CD8-positive, alpha-beta memory T cell (primary cell): Measurements from ENCODE around the gene SDC1. TPM values are rescaled to one million over a fixed set of nuclear protein-coding genes. Genes with fewer than 3 reads are reported as not detected.
"Not testable (repeated sequence)": the region's sequence is repeated elsewhere in the genome, so short reads cannot be mapped to it uniquely, and the experiment has no call there.

ENCODE experiments used
- CTCF ChIA-PET: fragments of 350-600 bp; sonication (Branson Sonifier 250); formaldehyde crosslinking; loops from one replicate; lab custom pipeline; 2021; ENCODE audit warnings: antibody characterized with exemption; lab: Charles Lee
- POLR2A ChIA-PET: fragments of 350-600 bp; sonication (Branson Sonifier 250); formaldehyde crosslinking; loops from one replicate; lab custom pipeline; 2021; ENCODE audit warnings: antibody characterized with exemption; lab: Charles Lee
- DNase-seq, 5 donors: peaks; one replicate each; pipeline versions ENCODE4 v3.0.0 to v3.0.0-alpha.2; 2020 to 2022; ENCODE audit warnings: mixed read lengths in 1 of 5
- H3K27ac ChIP-seq: one replicate; pipeline ENCODE4 v1.7.0; 2013; ENCODE audit warnings: low read depth, mild to moderate bottlenecking, low read length, moderate library complexity
- H3K27me3 ChIP-seq: 2 replicates; pipeline ENCODE4 v1.7.0; 2013; ENCODE audit warnings: low read length, mild to moderate bottlenecking; ENCODE audit not compliant: insufficient read depth, poor library complexity, severe bottlenecking
- H3K36me3 ChIP-seq: 2 replicates; pipeline ENCODE4 v1.7.0; 2013; ENCODE audit warnings: mild to moderate bottlenecking, low read length, moderate library complexity; ENCODE audit not compliant: insufficient read depth
- H3K4me1 ChIP-seq: 2 replicates; pipeline ENCODE4 v1.7.0; 2013; ENCODE audit warnings: mild to moderate bottlenecking, low read length, moderate library complexity; ENCODE audit not compliant: insufficient read depth
- H3K4me3 ChIP-seq: 2 replicates; pipeline ENCODE4 v1.7.0; 2013; ENCODE audit warnings: mild to moderate bottlenecking, low read length
- H3K9me3 ChIP-seq: 2 replicates; pipeline ENCODE4 v1.7.0; 2013; ENCODE audit warnings: mild to moderate bottlenecking, low read length
- H3K27ac Mint-ChIP-seq, 8 donors: one replicate each; pipeline ENCODE4 v1.8.0; 2020 to 2021; ENCODE audit warnings: mixed read lengths in 8 of 8, mild to moderate bottlenecking in 6 of 8, inconsistent platforms in 3 of 8, moderate library complexity in 3 of 8
- H3K27me3 Mint-ChIP-seq, 2 donors: one replicate each; pipeline ENCODE4 v1.8.0; 2020 to 2021; ENCODE audit warnings: mixed read lengths in 2 of 2, mild to moderate bottlenecking in 1 of 2, moderate library complexity in 1 of 2
- H3K36me3 Mint-ChIP-seq, 3 donors: one replicate each; pipeline ENCODE4 v1.8.0; 2020 to 2021; ENCODE audit warnings: mixed read lengths in 3 of 3, inconsistent platforms in 1 of 3, mild to moderate bottlenecking in 1 of 3
- H3K4me1 Mint-ChIP-seq, 3 donors: one replicate each; pipeline ENCODE4 v1.8.0; 2020 to 2021; ENCODE audit warnings: mixed read lengths in 3 of 3, inconsistent platforms in 1 of 3, mild to moderate bottlenecking in 1 of 3
- H3K4me3 Mint-ChIP-seq, 7 donors: one replicate each; pipeline ENCODE4 v1.8.0; 2020 to 2021; ENCODE audit warnings: mixed read lengths in 7 of 7, mild to moderate bottlenecking in 6 of 7, moderate library complexity in 4 of 7, inconsistent platforms in 2 of 7
- H3K9me3 Mint-ChIP-seq, 5 donors: one replicate each; pipeline ENCODE4 v1.8.0; 2020 to 2022; ENCODE audit warnings: mixed read lengths in 5 of 5, mild to moderate bottlenecking in 3 of 5, moderate library complexity in 2 of 5, inconsistent platforms in 1 of 5
- polyA plus RNA-seq: library from polyadenylated mRNA; unstranded; fragments of 300-500 nt; fragmentation: Illumina TruSeq; gene quantifications from one replicate; pipeline ENCODE4 v1.2.3, GENCODE V29; 2021
- total RNA-seq, 2 experiments: library from RNA; stranded (reverse); gene quantifications; one replicate each; pipeline ENCODE4 v1.2.3, GENCODE V29; 2021

SDC1 gene
- total and polyA plus RNA-seq, 3 experiments from 2014 or later: 0.13 to 0.27 TPM; not detected in 1

DNA sequence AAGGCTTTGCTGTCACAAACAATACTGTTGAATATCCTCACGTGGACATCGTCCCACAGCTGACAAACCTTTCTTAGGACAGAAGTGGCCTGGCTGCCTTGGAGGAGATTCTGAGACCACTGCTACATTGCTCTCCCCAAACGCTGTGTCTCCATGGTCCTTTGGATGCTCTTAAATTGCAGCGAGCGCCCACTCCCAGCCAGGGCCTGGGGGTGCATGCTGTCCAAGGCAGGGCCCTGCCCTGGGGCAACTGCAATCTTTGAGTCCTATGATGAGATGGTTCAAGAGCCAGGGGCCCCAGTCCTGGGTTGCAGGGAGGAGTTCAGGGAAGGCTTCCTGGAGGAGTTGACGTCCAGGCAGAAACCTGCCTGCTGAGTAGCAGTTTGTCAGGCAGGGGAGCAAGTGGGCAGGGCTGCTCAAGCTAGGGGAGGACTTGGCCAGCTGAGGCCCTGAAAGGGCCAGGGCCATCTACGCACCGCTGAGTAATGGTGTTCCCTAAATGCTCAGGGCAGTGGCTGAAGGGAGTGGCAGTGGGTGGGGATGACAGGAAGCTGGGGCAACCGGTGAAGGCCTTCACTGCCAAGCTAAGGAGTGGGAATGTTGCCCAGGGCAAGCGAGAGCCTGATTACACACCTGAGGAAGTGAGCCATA is 10.8 kb upstream of the SDC1 start:
- Mint-ChIP-seq H3K36me3 (peaks cover 0 to 12% (median 0%) of the 10 kb centered on the region in 3 donors), H3K4me3 (no peak overlapping the region), H3K27ac (no peak overlapping the region), H3K9me3 (no peaks in the 10 kb centered on the region), H3K4me1 (no peaks in the 10 kb centered on the region), H3K27me3 (peaks cover 13 to 56% of the 10 kb centered on the region in 2 donors)
- DNase-seq: no peak
- ChIA-PET CTCF (no interaction called here), POLR2A (no interaction called here)
- H3K27ac ChIP-seq: no peak overlapping the region
- H3K4me3 ChIP-seq: no peak overlapping the region
- H3K9me3 ChIP-seq: no peaks in the 10 kb centered on the region
- no peaks in the 10 kb centered on the region for H3K36me3 ChIP-seq
- H3K4me1 ChIP-seq: no peaks in the 10 kb centered on the region
- H3K27me3 ChIP-seq: no peaks in the 10 kb centered on the region

GRCh38 chr2:20234597-20234996 is 9.7 kb upstream of the SDC1 start:
- DNase-seq, POLR2A ChIA-PET, H3K27me3 ChIP-seq, H3K4me1 Mint-ChIP-seq, H3K4me3 ChIP-seq, H3K36me3 ChIP-seq, H3K9me3 Mint-ChIP-seq, H3K4me1 ChIP-seq, H3K4me3 Mint-ChIP-seq, CTCF ChIA-PET, H3K9me3 ChIP-seq, H3K27ac ChIP-seq: not testable (repeated sequence)
- H3K36me3 Mint-ChIP-seq: peaks cover 0 to 12% (median 0%) of the 10 kb centered on the region in 3 donors
- H3K27ac Mint-ChIP-seq: peak overlapping the region in 1 of 8 donors; percentile 54
- peaks cover 13 to 55% of the 10 kb centered on the region in 2 donors for H3K27me3 Mint-ChIP-seq

GRCh38 chr2:20232837-20233207 is 7.9 kb upstream of the SDC1 start:
- Histone ChIP-seq H3K36me3 (no peaks in the 10 kb centered on the region), H3K4me1 (no peaks in the 10 kb centered on the region), H3K27ac (no peak overlapping the region), H3K9me3 (no peaks in the 10 kb centered on the region), H3K27me3 (no peaks in the 10 kb centered on the region), H3K4me3 (no peak overlapping the region)
- CTCF ChIA-PET: interaction anchor here (1.7 kb wide), 1 partner anchor 12 kb away, joined by 4 read pairs; no protein-coding TSS in a partner anchor
- H3K27ac Mint-ChIP-seq: no peak overlapping the region
- peaks cover 16 to 56% of the 10 kb centered on the region in 2 donors for H3K27me3 Mint-ChIP-seq
- peaks cover 0 to 12% (median 0%) of the 10 kb centered on the region in 3 donors for H3K36me3 Mint-ChIP-seq
- peaks cover 0 to 2% (median 0%) of the 10 kb centered on the region in 5 donors for H3K9me3 Mint-ChIP-seq
- POLR2A ChIA-PET: no interaction called here
- no peaks in the 10 kb centered on the region for H3K4me1 Mint-ChIP-seq
- DNase-seq: no peak
- no peak overlapping the region for H3K4me3 Mint-ChIP-seq

DNA sequence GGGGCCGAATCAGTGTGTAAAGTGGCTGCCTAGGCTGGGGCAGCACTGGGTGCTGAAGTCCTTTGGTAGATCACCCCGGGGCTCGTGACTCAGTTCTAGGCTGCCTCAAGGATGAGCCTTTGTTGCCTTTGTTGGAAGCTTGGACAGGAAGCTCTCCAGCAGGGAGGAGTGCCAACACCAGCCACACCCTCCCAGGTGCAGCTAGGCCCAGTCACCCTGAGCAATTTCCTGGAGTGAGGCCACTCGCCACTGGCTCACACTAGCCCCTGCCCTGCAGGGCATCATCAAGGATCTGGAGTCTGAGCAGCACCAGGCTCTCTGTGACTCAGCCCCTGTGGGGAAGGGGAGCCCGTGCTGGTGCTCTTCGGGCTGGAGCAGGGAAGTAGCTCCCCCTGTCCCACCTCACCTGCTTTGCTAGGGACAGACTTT is 6.7 kb upstream of the SDC1 start:
- CTCF ChIA-PET: interaction anchor here (0.6 to 1.7 kb wide), 2 partner anchors 10 to 13 kb away, joined by 4 read pairs; no protein-coding TSS in a partner anchor
- POLR2A ChIA-PET: no interaction called here

GRCh38 chr2:20231159-20231558 is 6.2 kb upstream of the SDC1 start:
- H3K4me3 Mint-ChIP-seq: no peak overlapping the region
- ChIA-PET CTCF (interaction anchor here (0.6 kb wide), 1 partner anchor 11 kb away, joined by 4 read pairs; no protein-coding TSS in a partner anchor), POLR2A (no interaction called here)

More for the DNA sequence above, 6.7 kb upstream of the SDC1 start:
- Histone ChIP-seq H3K4me1 (no peaks in the 10 kb centered on the region), H3K9me3 (no peaks in the 10 kb centered on the region), H3K27ac (no peak overlapping the region), H3K4me3 (no peak overlapping the region), H3K36me3 (no peaks in the 10 kb centered on the region), H3K27me3 (no peaks in the 10 kb centered on the region)
- H3K27ac Mint-ChIP-seq: no peak overlapping the region
- DNase-seq: no peak
- peaks cover 0 to 2% (median 0%) of the 10 kb centered on the region in 3 donors for H3K36me3 Mint-ChIP-seq
- no peak overlapping the region for H3K4me3 Mint-ChIP-seq
- peaks cover 14 to 53% of the 10 kb centered on the region in 2 donors for H3K27me3 Mint-ChIP-seq
- no peaks in the 10 kb centered on the region for H3K4me1 Mint-ChIP-seq
- peaks cover 0 to 2% (median 0%) of the 10 kb centered on the region in 5 donors for H3K9me3 Mint-ChIP-seq

GRCh38 chr2:20230114-20230425 is 5.1 kb upstream of the SDC1 start:
- DNase-seq: no peak
- Mint-ChIP-seq H3K27ac (no peak overlapping the region), H3K36me3 (no peaks in the 10 kb centered on the region), H3K27me3 (peaks cover 17 to 56% of the 10 kb centered on the region in 2 donors), H3K4me3 (no peak overlapping the region), H3K9me3 (peaks cover 0 to 2% (median 0%) of the 10 kb centered on the region in 5 donors), H3K4me1 (peaks cover 0 to 4% (median 0%) of the 10 kb centered on the region in 3 donors)
- no peak overlapping the region for H3K27ac ChIP-seq
- H3K4me3 ChIP-seq: no peak overlapping the region
- H3K9me3 ChIP-seq: no peaks in the 10 kb centered on the region
- CTCF ChIA-PET: no interaction called here
- H3K36me3 ChIP-seq: no peaks in the 10 kb centered on the region
- H3K27me3 ChIP-seq: no peaks in the 10 kb centered on the region
- POLR2A ChIA-PET: no interaction called here
- no peaks in the 10 kb centered on the region for H3K4me1 ChIP-seq

More at GRCh38 chr2:20231159-20231558, 6.2 kb upstream of the SDC1 start:
- Mint-ChIP-seq H3K4me1 (no peaks in the 10 kb centered on the region), H3K9me3 (peaks cover 0 to 2% (median 0%) of the 10 kb centered on the region in 5 donors), H3K27ac (no peak overlapping the region), H3K36me3 (no peaks in the 10 kb centered on the region), H3K27me3 (peaks cover 16 to 54% of the 10 kb centered on the region in 2 donors)
- no peak overlapping the region for H3K27ac ChIP-seq
- no peak for DNase-seq
- H3K27me3 ChIP-seq: no peaks in the 10 kb centered on the region
- H3K9me3 ChIP-seq: no peaks in the 10 kb centered on the region
- H3K4me1 ChIP-seq: no peaks in the 10 kb centered on the region
- no peaks in the 10 kb centered on the region for H3K36me3 ChIP-seq
- no peak overlapping the region for H3K4me3 ChIP-seq

DNA sequence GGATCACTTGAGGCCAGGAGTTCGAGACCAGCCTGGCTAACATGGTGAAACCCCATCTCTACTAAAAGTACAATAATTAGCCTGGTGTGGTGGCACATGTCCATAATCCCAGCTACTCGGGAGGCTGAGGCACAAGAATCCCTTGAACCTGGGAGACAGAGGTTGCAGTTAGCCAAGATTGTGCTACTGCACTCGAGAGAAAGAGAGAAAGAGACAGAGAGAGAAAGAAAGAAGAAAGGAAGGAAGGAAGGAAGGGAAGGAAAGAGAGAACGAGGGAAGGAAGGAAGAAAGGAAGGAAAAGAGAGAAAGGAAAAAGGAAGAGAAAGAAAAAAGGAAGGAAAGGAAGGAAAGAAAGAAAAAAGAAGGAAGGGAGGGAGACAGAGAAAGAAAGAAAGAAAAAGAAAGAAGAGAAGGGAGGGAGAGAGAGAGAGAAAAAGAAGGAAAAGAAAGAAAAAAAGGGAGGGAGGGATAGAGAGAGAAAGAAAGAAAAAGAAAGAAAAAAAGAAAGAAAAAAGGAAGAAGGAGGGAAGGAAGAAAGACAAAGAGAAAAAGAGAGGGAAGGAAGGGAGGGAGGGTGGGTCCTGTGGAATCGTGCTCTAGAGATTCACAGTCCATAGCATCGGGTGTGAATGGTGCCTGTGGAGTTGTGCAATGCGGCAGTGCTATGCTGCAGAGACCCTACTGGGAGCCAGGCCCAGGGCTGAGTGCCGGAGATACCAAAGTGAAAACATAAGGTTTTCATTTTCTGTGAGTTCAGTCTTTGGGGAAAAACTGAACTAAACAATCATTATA is 4.6 kb upstream of the SDC1 start:
- no peaks in the 10 kb centered on the region for H3K4me1 ChIP-seq
- H3K27me3 ChIP-seq: no peaks in the 10 kb centered on the region
- Mint-ChIP-seq H3K4me1 (peaks cover 0 to 4% (median 0%) of the 10 kb centered on the region in 3 donors), H3K9me3 (peaks cover 0 to 2% (median 0%) of the 10 kb centered on the region in 5 donors), H3K36me3 (no peaks in the 10 kb centered on the region), H3K27ac (no peak overlapping the region), H3K27me3 (peaks cover 15 to 53% of the 10 kb centered on the region in 2 donors), H3K4me3 (no peak overlapping the region)
- DNase-seq: no peak
- H3K9me3 ChIP-seq: no peaks in the 10 kb centered on the region
- no peak overlapping the region for H3K4me3 ChIP-seq
- ChIA-PET POLR2A (no interaction called here), CTCF (no interaction called here)
- H3K27ac ChIP-seq: no peak overlapping the region
- no peaks in the 10 kb centered on the region for H3K36me3 ChIP-seq

DNA sequence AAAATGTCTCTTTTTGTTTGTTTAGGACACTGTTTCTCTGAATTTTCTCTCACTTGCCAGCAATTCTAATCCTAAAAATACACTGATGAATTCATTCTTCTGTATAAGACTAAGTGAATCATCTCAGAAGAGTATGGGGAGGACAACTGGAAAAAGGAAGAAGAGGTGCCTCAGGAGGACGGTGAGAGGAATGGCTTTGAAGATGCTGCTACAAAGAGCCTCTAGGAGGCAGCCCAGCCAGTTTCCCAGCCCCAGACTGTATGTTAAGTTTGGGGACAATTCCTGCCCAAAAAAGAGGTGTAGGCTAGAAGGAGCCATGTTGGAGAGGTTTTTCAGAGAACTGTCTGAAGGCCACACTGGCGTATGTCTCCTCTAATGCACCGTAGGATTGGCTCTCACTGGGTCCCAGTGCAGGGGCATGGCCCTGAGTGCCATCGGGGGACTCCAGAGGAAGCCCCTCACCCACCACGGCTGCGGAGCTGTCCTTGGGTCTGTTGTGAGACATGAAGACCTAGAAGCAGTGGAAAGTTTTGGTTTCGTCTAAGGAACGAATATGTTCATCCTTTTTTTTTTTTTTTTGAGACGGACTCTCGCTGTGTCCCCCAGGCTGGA is 3.1 kb upstream of the SDC1 start:
- CTCF ChIA-PET: no interaction called here
- POLR2A ChIA-PET: no interaction called here

More for the DNA sequence above, 3.1 kb upstream of the SDC1 start:
- Histone ChIP-seq H3K27ac (no peak overlapping the region), H3K4me3 (no peak overlapping the region), H3K4me1 (no peaks in the 10 kb centered on the region), H3K9me3 (no peaks in the 10 kb centered on the region), H3K27me3 (no peaks in the 10 kb centered on the region), H3K36me3 (no peaks in the 10 kb centered on the region)
- Mint-ChIP-seq H3K4me1 (peaks cover 0 to 7% (median 1%) of the 10 kb centered on the region in 3 donors), H3K36me3 (no peaks in the 10 kb centered on the region), H3K27ac (no peak overlapping the region), H3K9me3 (peaks cover 0 to 2% (median 0%) of the 10 kb centered on the region in 5 donors), H3K4me3 (no peak overlapping the region), H3K27me3 (peaks cover 17 to 51% of the 10 kb centered on the region in 2 donors)
- no peak for DNase-seq
